Caco-2 (cell line): ENCODE measurements around the gene ADARB2. TPM values are rescaled to one million over a fixed set of nuclear protein-coding genes. Genes with fewer than 3 reads are reported as not detected.
A peak's percentile ranks its signal among the peaks of the same experiment; 100 is the strongest.

Experiments used
- BruUV-seq: library from RNA; stranded (reverse); fragments of 400-500 nt; replicated peaks from 2 replicates; lab custom pipeline; 2021; lab: Mats Ljungman, UMichigan
- CTCF ChIA-PET: fragments of 300-600 bp; sonication (Branson Sonifier 250); formaldehyde crosslinking; loops from one replicate; lab custom pipeline; 2022; ENCODE audit warnings: antibody characterized with exemption; lab: Charles Lee
- POLR2A ChIA-PET: fragments of 300-600 bp; sonication (Branson Sonifier 250); formaldehyde crosslinking; loops from one replicate; lab custom pipeline; 2022; ENCODE audit warnings: antibody characterized with exemption; lab: Charles Lee
- DNase-seq, 2 experiments: peaks; one replicate each; pipeline versions ENCODE4 v3.0.0 to v3.0.0-alpha.2; 2020 to 2022
- H3K27me3 ChIP-seq: replicated peaks from 2 replicates; pipeline ENCODE4 v1.6.0; 2011; ENCODE audit warnings: low read length; ENCODE audit not compliant: control insufficient read depth, insufficient read depth
- H3K36me3 ChIP-seq: 2 replicates; pipeline ENCODE4 v1.5.1; 2011; ENCODE audit warnings: low read length; ENCODE audit not compliant: control insufficient read depth, insufficient read depth
- H3K4me1 ChIP-seq: fragments of 250-450 bp; sonication (Bioruptor Pico); 2 replicates; pipeline ENCODE4 v1.5.1; 2020; ENCODE audit warnings: mild to moderate bottlenecking
- H3K4me3 ChIP-seq: 2 replicates; pipeline ENCODE4 v1.5.1; 2011; ENCODE audit warnings: low read depth, mild to moderate bottlenecking, control low read depth, low read length
- H3K9me3 ChIP-seq: fragments of 250-450 bp; sonication (Bioruptor Pico); 2 replicates; pipeline ENCODE4 v1.5.1; 2020; ENCODE audit warnings: mild to moderate bottlenecking, moderate library complexity
- H3K27ac Mint-ChIP-seq: one replicate; pipeline ENCODE4 v1.8.0; 2022; ENCODE audit warnings: mixed read lengths; ENCODE audit not compliant: unreplicated experiment
- H3K27me3 Mint-ChIP-seq: one replicate; pipeline ENCODE4 v1.8.0; 2022; ENCODE audit warnings: mixed read lengths; ENCODE audit not compliant: insufficient read depth, unreplicated experiment
- H3K36me3 Mint-ChIP-seq: one replicate; pipeline ENCODE4 v1.8.0; 2022; ENCODE audit warnings: mild to moderate bottlenecking, mixed read lengths; ENCODE audit not compliant: insufficient read depth, unreplicated experiment
- H3K4me1 Mint-ChIP-seq: one replicate; pipeline ENCODE4 v1.8.0; 2022; ENCODE audit warnings: low read depth, mixed read lengths; ENCODE audit not compliant: unreplicated experiment
- H3K4me3 Mint-ChIP-seq: one replicate; pipeline ENCODE4 v1.8.0; 2022; ENCODE audit warnings: mild to moderate bottlenecking, moderate library complexity, mixed read lengths; ENCODE audit not compliant: unreplicated experiment
- H3K9me3 Mint-ChIP-seq: one replicate; pipeline ENCODE4 v1.8.0; 2022; ENCODE audit warnings: mixed read lengths; ENCODE audit not compliant: unreplicated experiment
- intact Hi-C: fragments of 100-400 bp; cut with micrococcal nuclease; formaldehyde crosslinking; loops from one replicate; pipeline ENCODE4 v1.10.0; 2022; ENCODE audit not compliant: unreplicated experiment
- total RNA-seq: library from RNA; stranded (reverse); gene quantifications from 2 replicates; pipeline ENCODE4 v1.2.3, GENCODE V29; 2022
- TF ChIP-seq, protein P1 (sequence below), 2 experiments: fragments of 200-600 bp in 1 of 2; IDR thresholded peaks; 1 replicate in 1 of 2; 2 replicates in 1 of 2; pipeline versions ENCODE4 v1.5.1 to v1.8.0; 2011 to 2022; ENCODE audit warnings: antibody characterized with exemption in 1 of 2, control low read depth in 1 of 2, inconsistent platforms in 1 of 2, low read depth in 1 of 2, low read length in 1 of 2, mild to moderate bottlenecking in 1 of 2, moderate library complexity in 1 of 2; ENCODE audit not compliant: insufficient read depth in 1 of 2, severe bottlenecking in 1 of 2, unreplicated experiment in 1 of 2

Gene ADARB2
- total RNA-seq, 1 experiment from 2014 or later = 0.27 TPM

DNA sequence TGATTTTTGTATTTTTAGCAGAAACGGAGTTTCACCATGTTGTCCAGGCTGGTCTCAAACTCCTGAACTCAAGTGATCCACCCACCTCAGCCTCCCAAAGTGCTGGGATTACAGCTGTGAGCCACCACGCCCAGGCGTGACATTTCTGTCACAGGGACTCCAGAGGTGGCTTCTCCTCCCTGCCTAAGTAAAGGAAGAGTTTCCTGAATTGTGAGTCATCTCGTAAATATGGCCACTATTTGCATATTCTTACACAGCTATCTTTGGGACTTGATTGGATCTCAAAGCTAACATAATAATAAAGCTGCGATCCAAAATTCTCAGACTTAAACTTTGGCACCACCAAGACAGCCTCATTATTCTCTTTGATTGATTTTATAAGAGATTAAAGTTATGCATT lies 50.1 kb downstream of the ADARB2 start:
- Mint-ChIP-seq H3K4me3 (no peak overlapping the region), H3K9me3 (peaks cover 9% of the 10 kb centered on the region), H3K27ac (no peak overlapping the region), H3K36me3 (no peaks in the 10 kb centered on the region), H3K4me1 (no peaks in the 10 kb centered on the region), H3K27me3 (peaks cover 15% of the 10 kb centered on the region)
- H3K36me3 ChIP-seq = no peaks in the 10 kb centered on the region
- ChIA-PET CTCF (no interaction called here), POLR2A (no interaction called here)
- no peaks in the 10 kb centered on the region; the same call in none of the 2 replicates for H3K9me3 ChIP-seq
- TF ChIP-seq, protein P1, sequence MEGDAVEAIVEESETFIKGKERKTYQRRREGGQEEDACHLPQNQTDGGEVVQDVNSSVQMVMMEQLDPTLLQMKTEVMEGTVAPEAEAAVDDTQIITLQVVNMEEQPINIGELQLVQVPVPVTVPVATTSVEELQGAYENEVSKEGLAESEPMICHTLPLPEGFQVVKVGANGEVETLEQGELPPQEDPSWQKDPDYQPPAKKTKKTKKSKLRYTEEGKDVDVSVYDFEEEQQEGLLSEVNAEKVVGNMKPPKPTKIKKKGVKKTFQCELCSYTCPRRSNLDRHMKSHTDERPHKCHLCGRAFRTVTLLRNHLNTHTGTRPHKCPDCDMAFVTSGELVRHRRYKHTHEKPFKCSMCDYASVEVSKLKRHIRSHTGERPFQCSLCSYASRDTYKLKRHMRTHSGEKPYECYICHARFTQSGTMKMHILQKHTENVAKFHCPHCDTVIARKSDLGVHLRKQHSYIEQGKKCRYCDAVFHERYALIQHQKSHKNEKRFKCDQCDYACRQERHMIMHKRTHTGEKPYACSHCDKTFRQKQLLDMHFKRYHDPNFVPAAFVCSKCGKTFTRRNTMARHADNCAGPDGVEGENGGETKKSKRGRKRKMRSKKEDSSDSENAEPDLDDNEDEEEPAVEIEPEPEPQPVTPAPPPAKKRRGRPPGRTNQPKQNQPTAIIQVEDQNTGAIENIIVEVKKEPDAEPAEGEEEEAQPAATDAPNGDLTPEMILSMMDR (IDR thresholded peaks at IDR 0.05; ENCODE audit: insufficient read depth in 1 of 2, low read depth in 1 of 2, low read length in 1 of 2, severe bottlenecking in 1 of 2, unreplicated experiment in 1 of 2) = no peak
- H3K27me3 ChIP-seq = no peaks in the 10 kb centered on the region
- no TSS peak for BruUV-seq
- H3K4me1 ChIP-seq = no peaks in the 10 kb centered on the region
- intact Hi-C loops = no loop called here
- no peak overlapping the region for H3K4me3 ChIP-seq
- no peak for DNase-seq

GRCh38 chr10:1686491-1686749 lies 50.9 kb downstream of the ADARB2 start:
- Histone ChIP-seq H3K9me3 (no peaks in the 10 kb centered on the region; the same call in none of the 2 replicates), H3K4me3 (no peak overlapping the region), H3K36me3 (no peaks in the 10 kb centered on the region), H3K27me3 (no peaks in the 10 kb centered on the region), H3K4me1 (no peaks in the 10 kb centered on the region)
- Mint-ChIP-seq H3K36me3 (no peaks in the 10 kb centered on the region), H3K27ac (no peak overlapping the region), H3K4me3 (no peak overlapping the region), H3K9me3 (peaks cover 9% of the 10 kb centered on the region), H3K4me1 (no peaks in the 10 kb centered on the region), H3K27me3 (peaks cover 15% of the 10 kb centered on the region)
- intact Hi-C loops = no loop called here
- DNase-seq = peak in 1 of 2 experiments; percentile 18
- TF ChIP-seq, protein P1 (IDR thresholded peaks at IDR 0.05; ENCODE audit: insufficient read depth in 1 of 2, low read depth in 1 of 2, low read length in 1 of 2, severe bottlenecking in 1 of 2, unreplicated experiment in 1 of 2) = no peak
- CTCF ChIA-PET = no interaction called here
- POLR2A ChIA-PET = no interaction called here
- BruUV-seq = no TSS peak

DNA sequence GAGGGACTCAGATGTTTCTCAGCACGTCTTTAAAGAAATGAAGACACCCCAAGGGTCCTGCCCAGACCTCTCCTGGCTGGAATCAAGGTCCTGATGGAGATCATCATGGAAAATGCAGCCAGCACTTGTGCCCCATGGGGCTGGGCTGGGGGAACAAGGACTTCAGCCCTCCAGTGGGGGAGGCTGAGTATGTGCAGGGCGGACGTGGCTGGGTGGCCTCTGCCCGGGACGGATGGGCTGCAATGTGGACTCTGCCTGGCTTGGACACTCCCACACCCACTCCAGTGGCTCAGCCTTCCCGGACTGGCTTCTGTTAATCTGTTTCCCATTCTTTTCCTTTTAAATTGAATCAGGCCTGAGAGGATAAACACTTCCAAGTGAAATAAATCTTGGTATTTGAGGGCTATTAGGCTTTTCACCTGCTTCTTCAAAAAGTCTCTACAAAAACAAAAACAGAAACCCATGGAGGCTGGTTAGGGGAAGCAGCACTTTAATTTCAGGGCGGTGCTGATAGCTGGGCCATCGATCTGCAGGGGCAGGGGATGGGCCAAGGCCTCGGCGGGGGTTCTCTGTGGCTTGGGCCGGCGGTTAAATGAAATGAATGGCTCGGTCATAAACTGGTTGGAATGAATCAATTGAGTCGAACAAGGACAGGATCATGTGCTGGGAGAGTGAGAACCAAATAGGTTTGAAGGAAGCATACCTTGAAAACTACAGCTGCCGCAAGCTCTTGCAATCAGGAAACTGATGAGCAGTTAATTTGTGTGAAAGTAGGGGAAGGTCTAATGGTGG lies 51.4 kb downstream of the ADARB2 start:
- Histone ChIP-seq H3K4me3 (no peak overlapping the region), H3K27me3 (no peaks in the 10 kb centered on the region), H3K4me1 (no peaks in the 10 kb centered on the region), H3K36me3 (no peaks in the 10 kb centered on the region), H3K9me3 (no peaks in the 10 kb centered on the region; the same call in none of the 2 replicates)
- intact Hi-C loops = no loop called here
- Mint-ChIP-seq H3K27ac (no peak overlapping the region), H3K9me3 (peaks cover 9% of the 10 kb centered on the region), H3K36me3 (no peaks in the 10 kb centered on the region), H3K27me3 (peaks cover 15% of the 10 kb centered on the region), H3K4me3 (no peak overlapping the region), H3K4me1 (no peaks in the 10 kb centered on the region)
- POLR2A ChIA-PET = no interaction called here
- CTCF ChIA-PET = no interaction called here
- no TSS peak for BruUV-seq
- TF ChIP-seq, protein P1 (IDR thresholded peaks at IDR 0.05; ENCODE audit: insufficient read depth in 1 of 2, low read depth in 1 of 2, low read length in 1 of 2, severe bottlenecking in 1 of 2, unreplicated experiment in 1 of 2) = no peak
- peak in 1 of 2 experiments; percentile 21 for DNase-seq
